HL-60 (cell line): ENCODE results near the gene MDFIC2.

ENCODE experiments used
- SPI1 ChIP-seq: IDR thresholded peaks from 2 replicates; pipeline ENCODE4 v1.6.1; 2012; ENCODE audit warnings: low read depth, mild to moderate bottlenecking, borderline replicate concordance
- TF ChIP-seq, protein P1 (sequence below): IDR thresholded peaks from one replicate; pipeline ENCODE4 v1.5.1; 2011; ENCODE audit warnings: low read length, control low read depth, inconsistent platforms; ENCODE audit not compliant: insufficient read depth

DNA sequence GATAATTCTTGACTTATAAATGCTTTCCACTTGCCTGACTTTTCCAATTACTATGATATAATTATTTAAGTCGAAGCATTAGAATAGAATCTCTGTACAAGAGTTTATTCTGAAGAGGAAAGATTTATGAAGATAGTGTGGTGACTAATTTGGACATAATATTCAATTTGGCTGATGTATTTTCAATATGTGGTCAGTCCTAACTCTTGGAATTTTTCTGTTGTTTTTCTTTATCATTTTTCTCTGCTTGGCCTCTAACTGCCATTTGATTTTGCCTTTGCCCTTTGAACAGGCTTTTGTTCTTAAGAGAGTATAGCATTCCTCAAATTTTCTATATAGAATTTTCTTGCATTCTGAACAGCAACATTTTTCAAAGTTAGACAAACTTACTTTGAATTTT is 2.6 kb upstream of the MDFIC2 start:
- TF ChIP-seq, protein P1, sequence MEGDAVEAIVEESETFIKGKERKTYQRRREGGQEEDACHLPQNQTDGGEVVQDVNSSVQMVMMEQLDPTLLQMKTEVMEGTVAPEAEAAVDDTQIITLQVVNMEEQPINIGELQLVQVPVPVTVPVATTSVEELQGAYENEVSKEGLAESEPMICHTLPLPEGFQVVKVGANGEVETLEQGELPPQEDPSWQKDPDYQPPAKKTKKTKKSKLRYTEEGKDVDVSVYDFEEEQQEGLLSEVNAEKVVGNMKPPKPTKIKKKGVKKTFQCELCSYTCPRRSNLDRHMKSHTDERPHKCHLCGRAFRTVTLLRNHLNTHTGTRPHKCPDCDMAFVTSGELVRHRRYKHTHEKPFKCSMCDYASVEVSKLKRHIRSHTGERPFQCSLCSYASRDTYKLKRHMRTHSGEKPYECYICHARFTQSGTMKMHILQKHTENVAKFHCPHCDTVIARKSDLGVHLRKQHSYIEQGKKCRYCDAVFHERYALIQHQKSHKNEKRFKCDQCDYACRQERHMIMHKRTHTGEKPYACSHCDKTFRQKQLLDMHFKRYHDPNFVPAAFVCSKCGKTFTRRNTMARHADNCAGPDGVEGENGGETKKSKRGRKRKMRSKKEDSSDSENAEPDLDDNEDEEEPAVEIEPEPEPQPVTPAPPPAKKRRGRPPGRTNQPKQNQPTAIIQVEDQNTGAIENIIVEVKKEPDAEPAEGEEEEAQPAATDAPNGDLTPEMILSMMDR = no peak
- no peak for TF ChIP-seq SPI1
